H1 (cell line): ENCODE data around the gene BCAP31. TPM values are rescaled to one million over a fixed set of nuclear protein-coding genes. Genes with fewer than 3 reads are reported as not detected.
"Not testable (repeated sequence)": the region's sequence is repeated elsewhere in the genome, so short reads cannot be mapped to it uniquely, and the experiment has no call there.

Experiments
- CTCF ChIA-PET: fragments of 300-600 bp; sonication (Branson Sonifier 250); formaldehyde crosslinking; loops from one replicate; lab custom pipeline; 2021; ENCODE audit not compliant: partially characterized antibody; lab: Charles Lee
- POLR2A ChIA-PET: fragments of 300-600 bp; sonication (Branson Sonifier 250); formaldehyde crosslinking; loops from one replicate; lab custom pipeline; 2021; ENCODE audit warnings: inconsistent platforms; ENCODE audit not compliant: partially characterized antibody; lab: Charles Lee
- DNase-seq, 2 experiments: peaks; one replicate each; pipeline versions ENCODE4 v3.0.0 to v3.0.0-alpha.2; 2010 to 2022; ENCODE audit warnings: low spot score in 2 of 2, low read depth in 1 of 2, mixed read lengths in 1 of 2
- FAIRE-seq: peaks from 2 replicates; lab custom pipeline; 2011; peaks lifted over from hg19 to GRCh38; lab: Jason Lieb, UNC
- H2AFZ ChIP-seq: 2 replicates; pipeline ENCODE4 v1.8.1; 2012; ENCODE audit warnings: low read length, inconsistent platforms
- H2AK5ac ChIP-seq: 2 replicates; pipeline ENCODE4 v1.6.1; 2013; ENCODE audit warnings: low read depth, low read length
- H2BK120ac ChIP-seq: replicated peaks from 2 replicates; pipeline ENCODE3; 2013; ENCODE audit warnings: low read depth, low read length, inconsistent platforms
- H2BK12ac ChIP-seq: 2 replicates; pipeline ENCODE4 v1.6.1; 2013; ENCODE audit warnings: low read depth, low read length
- H2BK15ac ChIP-seq: 2 replicates; pipeline ENCODE4 v1.6.1; 2013; ENCODE audit warnings: low read length
- H2BK20ac ChIP-seq: 2 replicates; pipeline ENCODE4 v1.6.1; 2013; ENCODE audit warnings: low read length
- H2BK5ac ChIP-seq: 2 replicates; pipeline ENCODE4 v1.6.1; 2013; ENCODE audit warnings: low read depth, low read length
- H3K14ac ChIP-seq: 2 replicates; pipeline ENCODE4 v1.6.1; 2013; ENCODE audit warnings: inconsistent platforms; ENCODE audit not compliant: insufficient read length
- H3K18ac ChIP-seq: 2 replicates; pipeline ENCODE4 v1.6.1; 2013; ENCODE audit warnings: low read length; ENCODE audit errors: extremely low read depth
- H3K23ac ChIP-seq: 2 replicates; pipeline ENCODE4 v1.6.1; 2013; ENCODE audit warnings: inconsistent platforms; ENCODE audit not compliant: insufficient read length
- H3K23me2 ChIP-seq: 2 replicates; pipeline ENCODE4 v1.6.1; 2013; ENCODE audit warnings: low read depth, low read length
- H3K27ac ChIP-seq: 2 replicates; pipeline ENCODE4 v1.6.1; 2011; ENCODE audit warnings: low read depth, low read length, inconsistent platforms
- H3K27me3 ChIP-seq, 4 experiments: replicated peaks in 1 of 4; 1 replicate in 1 of 4; 2 replicates in 3 of 4; pipeline versions ENCODE4 v1.6.1 to v1.8.1; 2011 to 2013; ENCODE audit warnings: low read length in 3 of 4, mild to moderate bottlenecking in 3 of 4, inconsistent platforms in 2 of 4, mixed read lengths in 2 of 4, moderate library complexity in 1 of 4; ENCODE audit not compliant: control insufficient read depth in 3 of 4, insufficient read depth in 3 of 4; ENCODE audit errors: extremely low read depth in 1 of 4
- H3K36me3 ChIP-seq, 4 experiments: 2 replicates each; pipeline versions ENCODE4 v1.6.1 to v1.8.1; 2011 to 2013; ENCODE audit warnings: mild to moderate bottlenecking in 4 of 4, low read length in 3 of 4, moderate library complexity in 2 of 4, control low read depth in 1 of 4, inconsistent platforms in 1 of 4; ENCODE audit not compliant: insufficient read depth in 4 of 4, control insufficient read depth in 2 of 4
- H3K4ac ChIP-seq: replicated peaks from 2 replicates; pipeline ENCODE3; 2013; ENCODE audit warnings: low read length, low read depth, mixed read lengths, inconsistent platforms; ENCODE audit not compliant: insufficient read length
- H3K4me1 ChIP-seq, 4 experiments: replicated peaks in 1 of 4; 1 replicate in 1 of 4; 2 replicates in 3 of 4; pipeline versions ENCODE4 v1.6.1 to v1.8.1; 2011 to 2013; ENCODE audit warnings: low read length in 3 of 4, inconsistent platforms in 2 of 4, mixed read lengths in 1 of 4; ENCODE audit not compliant: insufficient read depth in 4 of 4, control insufficient read depth in 3 of 4
- H3K4me2 ChIP-seq, 2 experiments: 2 replicates each; pipeline versions ENCODE4 v1.6.1 to v1.8.1; 2011 to 2013; ENCODE audit warnings: low read depth in 2 of 2, low read length in 2 of 2, control low read depth in 1 of 2, inconsistent platforms in 1 of 2, mild to moderate bottlenecking in 1 of 2; ENCODE audit not compliant: insufficient read depth in 1 of 2
- H3K4me3 ChIP-seq, 4 experiments: fragments of 200-600, 300-600 bp in 1 of 4; sonication (generic), shearing (Covaris generic), sonication (Bioruptor Twin) in 1 of 4; 2 replicates each; pipeline versions ENCODE4 v1.5.1 to v1.8.1; 2011 to 2016; ENCODE audit warnings: low read length in 4 of 4, low read depth in 3 of 4, control low read depth in 2 of 4, inconsistent platforms in 2 of 4, mild to moderate bottlenecking in 2 of 4, mixed read lengths in 1 of 4, moderate library complexity in 1 of 4; ENCODE audit not compliant: insufficient read depth in 2 of 4; ENCODE audit errors: extremely low read depth in 1 of 4
- H3K56ac ChIP-seq: replicated peaks from 2 replicates; pipeline ENCODE3; 2013; ENCODE audit warnings: low read depth, mild to moderate bottlenecking, mixed read lengths, low read length, inconsistent platforms; ENCODE audit not compliant: insufficient read length
- H3K79me1 ChIP-seq: 2 replicates; pipeline ENCODE4 v1.6.1; 2013; ENCODE audit warnings: low read depth, low read length, control low read depth
- H3K79me2 ChIP-seq, 2 experiments: 2 replicates each; pipeline versions ENCODE4 v1.6.1 to v1.8.1; 2012 to 2013; ENCODE audit warnings: low read length in 2 of 2, mild to moderate bottlenecking in 2 of 2, inconsistent platforms in 1 of 2; ENCODE audit not compliant: insufficient read depth in 2 of 2, control insufficient read depth in 1 of 2
- H3K9ac ChIP-seq, 4 experiments: replicated peaks in 1 of 4; 1 replicate in 1 of 4; 2 replicates in 3 of 4; pipeline versions ENCODE4 v1.6.1 to v1.8.1; 2011 to 2013; ENCODE audit warnings: low read depth in 3 of 4, low read length in 3 of 4, control low read depth in 2 of 4, mild to moderate bottlenecking in 2 of 4, moderate library complexity in 2 of 4, inconsistent platforms in 1 of 4; ENCODE audit errors: extremely low read depth in 1 of 4
- H3K9me3 ChIP-seq, 2 experiments: 2 replicates each; pipeline versions ENCODE4 v1.6.1 to v1.8.1; 2012 to 2013; ENCODE audit warnings: mild to moderate bottlenecking in 2 of 2, moderate library complexity in 2 of 2, control low read depth in 1 of 2, inconsistent platforms in 1 of 2, low read depth in 1 of 2, low read length in 1 of 2, mixed read lengths in 1 of 2; ENCODE audit not compliant: insufficient read depth in 2 of 2
- H4K20me1 ChIP-seq, 2 experiments: replicated peaks in 1 of 2; 2 replicates each; pipeline versions ENCODE3 to v1.8.1; 2011 to 2013; ENCODE audit warnings: inconsistent platforms in 2 of 2, low read length in 2 of 2, mild to moderate bottlenecking in 1 of 2; ENCODE audit not compliant: insufficient read depth in 2 of 2, control insufficient read depth in 1 of 2
- H4K5ac ChIP-seq: 2 replicates; pipeline ENCODE4 v1.6.1; 2013; ENCODE audit warnings: low read length, low read depth, mixed read lengths, inconsistent platforms; ENCODE audit not compliant: insufficient read length
- H4K8ac ChIP-seq: 2 replicates; pipeline ENCODE4 v1.8.0; 2013; ENCODE audit warnings: mild to moderate bottlenecking, moderate library complexity, low read length, inconsistent platforms; ENCODE audit not compliant: insufficient read depth; ENCODE audit errors: extremely low read depth
- H4K91ac ChIP-seq: replicated peaks from 2 replicates; pipeline ENCODE3; 2013; ENCODE audit warnings: low read length, mixed read lengths, inconsistent platforms; ENCODE audit not compliant: insufficient read length
- WGBS, 2 experiments: shearing (Covaris generic) in 1 of 2; methylation state at CpG; one replicate each; pipeline versions ENCODE4 v1.1.6 to v1.1.7; 2013 to 2015; ENCODE audit warnings: low lambda C conversion rate in 2 of 2, mixed read lengths in 2 of 2, inconsistent platforms in 1 of 2, low coverage in 1 of 2, missing lambda C conversion rate in 1 of 2; ENCODE audit not compliant: insufficient replicate concordance in 2 of 2, insufficient coverage in 1 of 2, insufficient read length in 1 of 2; ENCODE audit errors: extremely low coverage in 1 of 2, missing lambda C conversion rate in 1 of 2; 5-methylcytosine and 5-hydroxymethylcytosine counted together
- polyA plus RNA-seq, 7 experiments: library from polyadenylated mRNA; depleted of rRNA in 3 of 7; stranded (reverse) in 5 of 7; unstranded in 2 of 7; fragments of >200 nt in 5 of 7; fragments of 200-250 nt in 2 of 7; gene quantifications; 1 replicate in 5 of 7; 2 replicates in 1 of 7; 4 replicates in 1 of 7; pipeline versions ENCODE4 v1.2.1 to v1.2.3, GENCODE V29; 2011 to 2013; ENCODE audit warnings: missing spikeins in 2 of 7, mixed read lengths in 2 of 7
- total RNA-seq: library from RNA; stranded (reverse); fragmentation: NEBNext Ultra II Directional; extraction: Animal tissue kit (Norgen Biotek cat#: 25700); gene quantifications from 2 replicates; pipeline ENCODE4 v1.2.1, GENCODE V29; 2021

BCAP31 gene
- total and polyA plus RNA-seq, 2 of the 8 experiments (the other 6 are each of a cell fraction or from before 2014, with no cell fraction given) = 136 to 159 TPM

GRCh38 chrX:153730115-153730514 lies 5.9 kb upstream of the BCAP31 start:
- CTCF ChIA-PET = interaction anchor here (1.6 kb wide), 1 partner anchor 15 kb away, joined by 4 read pairs; no protein-coding TSS in a partner anchor
- H3K18ac ChIP-seq, H3K23ac ChIP-seq, H3K79me2 ChIP-seq, H2AK5ac ChIP-seq, H3K56ac ChIP-seq, POLR2A ChIA-PET, H2BK15ac ChIP-seq, H3K9me3 ChIP-seq, DNase-seq, H2BK20ac ChIP-seq, H3K4ac ChIP-seq, H3K4me3 ChIP-seq, H3K27me3 ChIP-seq, H2BK120ac ChIP-seq, H3K36me3 ChIP-seq, H4K20me1 ChIP-seq, H4K8ac ChIP-seq, H3K4me2 ChIP-seq, H3K27ac ChIP-seq, FAIRE-seq, H2BK12ac ChIP-seq, H3K14ac ChIP-seq, H3K23me2 ChIP-seq, H2BK5ac ChIP-seq, H4K5ac ChIP-seq, H3K79me1 ChIP-seq, H2AFZ ChIP-seq, H3K9ac ChIP-seq, H4K91ac ChIP-seq: not testable (repeated sequence)
- WGBS, 2 experiments = 91% methylated on average over 10 of the region's 23 CpGs; no CpG with 5 or more reads in 1 of the 2 experiments
- peaks cover 0 to 15% (median 9%) of the 10 kb centered on the region in 4 experiments; a peak in 6 of 7 replicates for H3K4me1 ChIP-seq
